Activated T-helper 1 cell treated with anti-CD3 and anti-CD28 coated beads, Interleukin-2, amount 50 U/mL, for 16 hours (primary cell): ENCODE results near the gene NFATC2.

ENCODE experiments used
- DNase-seq, 2 donors: peaks; one replicate each; pipeline ENCODE4 v3.0.0-alpha.2; 2020; ENCODE audit warnings: low read depth in 1 of 2, low spot score in 1 of 2

NFATC2 gene

GRCh38 chr20:51342510-51343236, 199.8 kb downstream of the NFATC2 start:
- no peak for DNase-seq

GRCh38 chr20:51341581-51341980, 200.9 kb downstream of the NFATC2 start:
- DNase-seq: no peak

- DNase-seq: no peak
Observed at GRCh38 chr20:51340451-51340840, 202.1 kb downstream of the NFATC2 start.

GRCh38 chr20:51339721-51340450, 202.6 kb downstream of the NFATC2 start:
- no peak for DNase-seq

GRCh38 chr20:51338692-51339440, 203.7 kb downstream of the NFATC2 start:
- DNase-seq: no peak

GRCh38 chr20:51337126-51337805, 205.3 kb downstream of the NFATC2 start:
- no peak for DNase-seq
